ENCODE data around the gene SOCS7.
"Not testable (repeated sequence)": the region's sequence is repeated elsewhere in the genome, so short reads cannot be mapped to it uniquely, and the experiment has no call there.

Gene SOCS7

GRCh38 chr17:38421171-38421841 is 69.7 kb downstream of the SOCS7 start:
- no peak for DNase-seq (ENCODE audit: low read depth)

GRCh38 chr17:38421871-38422827 is 70.5 kb downstream of the SOCS7 start:
- no peak for DNase-seq (ENCODE audit: low read depth)

- DNase-seq (ENCODE audit: low read depth), result no peak
Observed at GRCh38 chr17:38424297-38424972, 72.8 kb downstream of the SOCS7 start.

GRCh38 chr17:38425031-38425430 is 73.4 kb downstream of the SOCS7 start:
- no peak for DNase-seq (ENCODE audit: low read depth)

GRCh38 chr17:38425744-38426143 is 74.1 kb downstream of the SOCS7 start:
- no peak for DNase-seq (ENCODE audit: low read depth)

- no peak for DNase-seq (ENCODE audit: low read depth)
Observed at GRCh38 chr17:38426441-38426840, 74.8 kb downstream of the SOCS7 start.

- DNase-seq (ENCODE audit: low read depth), result no peak
Observed at GRCh38 chr17:38427160-38427949, 75.7 kb downstream of the SOCS7 start.

- DNase-seq (ENCODE audit: low read depth), result no peak
Observed at GRCh38 chr17:38428112-38428642, 76.5 kb downstream of the SOCS7 start, which contains the start of gene ARHGAP23. Gene ARHGAP23 (plus strand): TSS chr17:38428464. CDS start chr17:38428486, 22 bp downstream.

- no peak for DNase-seq (ENCODE audit: low read depth)
Observed at GRCh38 chr17:38428643-38429371, 77.2 kb downstream of the SOCS7 start.

- no peak for DNase-seq (ENCODE audit: low read depth)
Observed at GRCh38 chr17:38429476-38430100, 77.9 kb downstream of the SOCS7 start.

GRCh38 chr17:38430316-38430715 is 78.7 kb downstream of the SOCS7 start:
- no peak for DNase-seq (ENCODE audit: low read depth)

- no peak for DNase-seq (ENCODE audit: low read depth)
Observed at GRCh38 chr17:38430822-38431221, 79.2 kb downstream of the SOCS7 start.

- DNase-seq (ENCODE audit: low read depth), result no peak
Observed at GRCh38 chr17:38431346-38432145, 79.9 kb downstream of the SOCS7 start.

- DNase-seq (ENCODE audit: low read depth), result no peak
Observed at GRCh38 chr17:38434178-38434665, 82.6 kb downstream of the SOCS7 start.

- DNase-seq (ENCODE audit: low read depth), result no peak
Observed at GRCh38 chr17:38435795-38436194, 84.2 kb downstream of the SOCS7 start.

- no peak for DNase-seq (ENCODE audit: low read depth)
Observed at GRCh38 chr17:38436386-38436785, 84.7 kb downstream of the SOCS7 start.

- DNase-seq (ENCODE audit: low read depth), result not testable (repeated sequence)
Observed at GRCh38 chr17:38437313-38437712, 85.7 kb downstream of the SOCS7 start.

GRCh38 chr17:38439436-38439835 is 87.8 kb downstream of the SOCS7 start:
- DNase-seq (ENCODE audit: low read depth), result no peak

All from HS-5 (cell line).